ENCODE measurements around the gene RNF38. TPM values are rescaled to one million over a fixed set of nuclear protein-coding genes. Genes with fewer than 3 reads are reported as not detected.
"Not testable (repeated sequence)": the region's sequence is repeated elsewhere in the genome, so short reads cannot be mapped to it uniquely, and the experiment has no call there.

RNF38 gene
- polyA plus RNA-seq, 1 of the 3 experiments (the other 2 are of a cell fraction), result 9.5 TPM

- no peaks in the 10 kb centered on the region for H3K9me3 ChIP-seq
- H2AFZ ChIP-seq (ENCODE audit: low read depth), result no peak overlapping the region
- CTCF ChIA-PET, result interaction anchor here (0.8 to 1.3 kb wide), 3 partner anchors 8 to 58 kb away, joined by 3 to 4 read pairs (median 4); no protein-coding TSS in a partner anchor
- no peak overlapping the region for H3K4me3 ChIP-seq (ENCODE audit: low read depth in 2 of 2, low read length in 1 of 2)
- no peak for DNase-seq
- H3K27me3 ChIP-seq (ENCODE audit: insufficient read depth), result no peaks in the 10 kb centered on the region
- H3K4me1 ChIP-seq (ENCODE audit: control insufficient read depth in 1 of 2, insufficient read depth in 2 of 2, low read depth in 1 of 2, low read length in 1 of 2), result no peaks in the 10 kb centered on the region; a peak in 2 of 4 replicates
- WGBS (ENCODE audit: low lambda C conversion rate), result 89% methylated on average over 1 of the region's 1 CpG
- H3K9me2 ChIP-seq, result no peaks in the 10 kb centered on the region
- H3K9ac ChIP-seq, result no peak overlapping the region
- peaks cover 7% of the 10 kb centered on the region for H3F3A ChIP-seq (replicated peaks; ENCODE audit: insufficient read depth)
- peaks cover 100% of the 10 kb centered on the region for H3K79me2 ChIP-seq (ENCODE audit: insufficient read depth)
- no peak overlapping the region for H3K4me2 ChIP-seq
- peaks cover 19 to 43% of the 10 kb centered on the region in 2 experiments for H3K36me3 ChIP-seq (replicated peaks in 1 of 2; ENCODE audit: control insufficient read depth in 1 of 2, insufficient read depth in 2 of 2, low read length in 1 of 2)
- no peak overlapping the region for H3K27ac ChIP-seq (ENCODE audit: low read depth in 2 of 2, low read length in 1 of 2)
- H4K20me1 ChIP-seq (ENCODE audit: insufficient read depth), result peaks cover 81% of the 10 kb centered on the region
- no peak for TF ChIP-seq RXRA (IDR thresholded peaks at IDR 0.05; ENCODE audit: borderline replicate concordance, low read depth)
- no peak for TF ChIP-seq ZBTB33 (IDR thresholded peaks at IDR 0.05; ENCODE audit: borderline replicate concordance, low read depth)
- no peak for TF ChIP-seq FOSL2 (IDR thresholded peaks at IDR 0.05; ENCODE audit: borderline replicate concordance, low read depth)
- POLR2A ChIA-PET, result no interaction called here
Measured at GRCh38 chr9:36392489-36392888, 7.6 kb downstream of the RNF38 start.

DNA sequence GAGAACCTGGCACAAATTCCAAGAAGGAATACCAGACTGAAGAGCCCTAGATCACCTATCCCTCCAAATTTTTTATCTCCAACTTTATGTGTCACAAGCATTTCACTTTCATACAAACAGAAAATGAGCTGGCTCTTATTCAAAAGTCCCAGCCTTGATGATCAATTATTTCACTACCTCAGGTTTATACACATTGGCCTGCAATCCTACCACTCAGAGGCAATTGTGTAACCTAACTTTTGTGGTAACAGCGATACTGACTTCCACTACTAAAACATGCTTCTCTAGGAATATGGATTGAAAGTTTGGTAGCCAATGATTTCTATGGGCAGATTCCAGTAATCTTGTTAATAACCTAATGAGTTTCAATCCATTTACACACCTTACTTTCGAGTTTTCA lies 10.5 kb downstream of the RNF38 start:
- H2AFZ ChIP-seq (ENCODE audit: low read depth), result no peak overlapping the region
- peaks cover 100% of the 10 kb centered on the region for H3K79me2 ChIP-seq (ENCODE audit: insufficient read depth)
- CTCF ChIA-PET, result interaction anchor here (1.0 to 2.4 kb wide), 2 partner anchors 17 to 60 kb away, joined by 5 to 9 read pairs; no protein-coding TSS in a partner anchor

GRCh38 chr9:36386396-36386965 lies 13.6 kb downstream of the RNF38 start:
- POLR2A ChIA-PET; H3F3A ChIP-seq (replicated peaks; ENCODE audit: insufficient read depth); H3K9me3 ChIP-seq; H3K4me3 ChIP-seq (ENCODE audit: low read depth in 2 of 2, low read length in 1 of 2); H3K9ac ChIP-seq; DNase-seq; H3K4me2 ChIP-seq; H2AFZ ChIP-seq (ENCODE audit: low read depth); H3K27ac ChIP-seq (ENCODE audit: low read depth in 2 of 2, low read length in 1 of 2); H3K4me1 ChIP-seq (ENCODE audit: control insufficient read depth in 1 of 2, insufficient read depth in 2 of 2, low read depth in 1 of 2, low read length in 1 of 2); H3K27me3 ChIP-seq (ENCODE audit: insufficient read depth); H3K9me2 ChIP-seq: not testable (repeated sequence)
- peaks cover 100% of the 10 kb centered on the region for H3K79me2 ChIP-seq (ENCODE audit: insufficient read depth)
- peaks cover 14 to 35% of the 10 kb centered on the region in 2 experiments for H3K36me3 ChIP-seq (replicated peaks in 1 of 2; ENCODE audit: control insufficient read depth in 1 of 2, insufficient read depth in 2 of 2, low read length in 1 of 2)
- 87% methylated on average over 7 of the region's 7 CpGs for WGBS (ENCODE audit: low lambda C conversion rate)
- peaks cover 86% of the 10 kb centered on the region for H4K20me1 ChIP-seq (ENCODE audit: insufficient read depth)
- CTCF ChIA-PET, result interaction anchor here (0.6 kb wide), 1 partner anchor 169 kb away, joined by 4 read pairs; no protein-coding TSS in a partner anchor

More for the DNA sequence above, 10.5 kb downstream of the RNF38 start:
- no peaks in the 10 kb centered on the region for H3K9me3 ChIP-seq
- H3K36me3 ChIP-seq (replicated peaks in 1 of 2; ENCODE audit: control insufficient read depth in 1 of 2, insufficient read depth in 2 of 2, low read length in 1 of 2), result peaks cover 16 to 45% of the 10 kb centered on the region in 2 experiments
- POLR2A ChIA-PET, result no interaction called here
- H4K20me1 ChIP-seq (ENCODE audit: insufficient read depth), result peaks cover 83% of the 10 kb centered on the region
- H3K4me1 ChIP-seq (ENCODE audit: control insufficient read depth in 1 of 2, insufficient read depth in 2 of 2, low read depth in 1 of 2, low read length in 1 of 2), result no peaks in the 10 kb centered on the region; a peak in 1 of 4 replicates
- no peak overlapping the region for H3K4me3 ChIP-seq (ENCODE audit: low read depth in 2 of 2, low read length in 1 of 2)
- H3K27ac ChIP-seq (ENCODE audit: low read depth in 2 of 2, low read length in 1 of 2), result no peak overlapping the region
- H3K27me3 ChIP-seq (ENCODE audit: insufficient read depth), result no peaks in the 10 kb centered on the region
- no peaks in the 10 kb centered on the region for H3K9me2 ChIP-seq
- H3K9ac ChIP-seq, result no peak overlapping the region
- TF ChIP-seq ELF1 (IDR thresholded peaks at IDR 0.05) (no peak), ZBTB33 (IDR thresholded peaks at IDR 0.05; ENCODE audit: borderline replicate concordance, low read depth) (no peak)
- H3F3A ChIP-seq (replicated peaks; ENCODE audit: insufficient read depth), result peaks cover 4% of the 10 kb centered on the region
- no peak overlapping the region for H3K4me2 ChIP-seq
- no peak for DNase-seq
- 84% methylated on average over 2 of the region's 2 CpGs for WGBS (ENCODE audit: low lambda C conversion rate)
